Measurements from ENCODE around the gene PLXNB1.

The PLXNB1 gene

GRCh38 chr3:48432411-48433371 is 2.8 kb upstream of the PLXNB1 start:
- DNase-seq = no peak

- DNase-seq = no peak
Measured at GRCh38 chr3:48431224-48432029, 1.5 kb upstream of the PLXNB1 start.

DNA sequence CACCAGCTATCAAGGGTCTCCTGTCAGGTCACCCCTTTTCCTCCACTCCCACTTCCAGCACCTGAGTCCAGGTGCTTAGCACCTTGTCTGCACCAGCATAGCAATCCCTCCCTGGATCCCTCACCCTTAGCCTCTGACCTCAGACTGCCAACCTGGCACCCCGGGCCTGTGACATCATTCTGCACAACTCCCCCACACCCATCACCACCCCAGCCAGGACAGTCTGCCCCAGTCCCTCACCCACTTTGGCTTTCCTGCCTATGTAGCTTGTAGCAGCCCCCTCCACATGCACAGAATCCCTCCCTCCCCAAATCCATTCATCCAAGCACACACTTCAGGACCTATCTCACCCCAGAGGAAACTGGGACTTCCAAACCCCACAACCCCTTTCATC is 819 bp upstream of the PLXNB1 start:
- no peak for DNase-seq

GRCh38 chr3:48429317-48429959 is 448 bp downstream of the PLXNB1 start:
- no peak for DNase-seq

GRCh38 chr3:48428572-48429316 is 1.1 kb downstream of the PLXNB1 start:
- DNase-seq = no peak

DNA sequence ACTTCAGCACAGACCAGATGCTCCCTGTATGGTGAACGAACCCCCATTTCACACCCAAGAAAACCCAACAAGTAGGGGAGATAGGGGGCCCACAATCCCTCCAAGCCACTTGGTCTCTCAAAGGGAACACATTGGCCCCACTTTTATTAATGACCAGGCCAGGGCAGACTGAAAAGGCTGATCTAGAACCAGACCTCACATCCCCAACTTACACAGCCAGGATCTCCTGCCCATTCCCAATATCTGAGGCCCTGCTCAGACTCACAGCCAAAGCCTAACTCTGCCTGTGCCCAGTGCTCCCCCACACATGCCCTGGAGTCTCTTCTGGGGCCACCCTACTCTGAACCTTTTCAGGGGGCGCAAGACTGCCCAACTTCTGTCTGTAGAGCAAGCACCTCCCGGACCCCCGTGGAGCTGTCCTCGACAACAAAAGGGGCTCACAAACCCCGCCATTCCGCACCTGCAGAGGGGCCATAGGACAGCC is 1.8 kb downstream of the PLXNB1 start:
- no peak for DNase-seq

- no peak for DNase-seq
Measured at GRCh38 chr3:48427630-48427962, 2.3 kb downstream of the PLXNB1 start.

- no peak for DNase-seq
Measured at GRCh38 chr3:48426944-48427629, 2.8 kb downstream of the PLXNB1 start.

- DNase-seq = no peak
Measured at GRCh38 chr3:48426401-48426909, 3.4 kb downstream of the PLXNB1 start.

- no peak for DNase-seq
Measured at GRCh38 chr3:48425281-48425812, 4.5 kb downstream of the PLXNB1 start.

DNA sequence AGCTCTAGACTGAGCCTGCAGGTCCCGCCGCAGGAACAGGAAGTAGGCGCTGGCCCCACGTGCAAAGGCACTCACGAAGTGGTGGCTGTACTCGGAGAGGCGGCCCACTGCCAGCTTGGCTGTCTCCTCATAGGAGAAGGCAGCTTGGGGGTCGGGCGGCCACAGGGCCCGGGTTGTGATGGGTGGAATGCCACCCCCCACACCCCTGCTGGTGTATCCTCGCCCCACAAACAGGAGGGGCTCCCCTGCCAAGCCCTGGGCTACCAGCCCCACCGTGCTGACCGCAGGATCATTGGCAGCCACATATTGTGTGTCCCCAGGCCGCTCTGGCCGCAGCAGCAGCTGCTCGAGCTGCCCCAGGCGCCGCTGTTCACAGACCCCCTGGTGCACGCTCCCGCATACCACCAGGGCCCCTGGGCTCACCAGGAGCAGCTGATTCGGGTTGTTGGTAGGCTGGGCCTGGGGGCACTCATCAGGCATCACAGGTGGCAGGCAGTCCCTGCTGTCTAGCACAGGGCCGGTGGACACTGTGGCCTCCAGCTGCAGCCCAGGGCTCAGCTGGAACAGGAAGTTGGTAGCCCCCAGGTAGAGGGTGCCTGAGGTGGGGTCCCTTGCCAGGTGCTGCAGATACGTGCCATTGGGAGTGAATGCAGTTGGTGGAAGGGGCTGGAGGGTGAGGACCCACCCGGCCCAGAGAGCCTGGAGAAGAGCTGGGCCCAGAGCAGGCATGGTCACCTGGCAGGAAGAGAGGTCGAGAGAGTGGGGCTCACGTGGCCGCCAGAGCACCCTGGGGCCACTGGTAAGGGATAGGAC is 5.8 kb downstream of the PLXNB1 start:
- DNase-seq = no peak

DNA sequence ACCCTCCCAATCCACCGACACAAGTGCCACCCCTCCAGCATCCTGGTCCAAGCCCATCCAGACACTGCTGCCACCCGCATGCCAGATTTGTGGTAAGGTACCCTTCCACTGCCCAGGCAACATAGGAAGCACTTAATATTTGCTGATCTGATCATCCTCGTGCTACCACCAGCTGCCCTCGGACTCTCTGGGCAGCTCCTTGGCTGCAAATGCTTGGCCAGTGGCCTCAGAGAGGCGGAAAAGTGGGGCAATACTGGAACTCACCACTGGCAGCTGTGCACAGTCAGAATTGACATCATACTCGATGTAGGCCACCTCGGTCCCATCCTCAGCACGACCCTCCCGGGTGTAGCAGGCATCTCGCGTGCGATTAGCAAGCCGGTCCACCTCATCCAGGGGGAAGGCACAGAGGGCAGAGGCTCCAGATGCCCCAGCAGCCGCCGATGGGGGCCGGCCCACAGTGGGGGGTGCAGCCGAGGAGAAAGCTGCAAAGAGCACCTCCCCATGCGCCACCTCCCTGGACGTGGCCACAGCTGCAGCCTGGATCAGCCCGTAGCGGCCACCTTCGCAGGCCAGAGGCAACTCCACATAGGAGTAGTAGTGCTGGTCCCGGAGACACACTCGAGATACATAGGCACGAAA is 6.5 kb downstream of the PLXNB1 start:
- DNase-seq = no peak

GRCh38 chr3:48422681-48423080 is 7.2 kb downstream of the PLXNB1 start:
- DNase-seq = no peak

- no peak for DNase-seq
Measured at GRCh38 chr3:48422272-48422671, 7.6 kb downstream of the PLXNB1 start.

- no peak for DNase-seq
Measured at GRCh38 chr3:48420561-48420960, 9.3 kb downstream of the PLXNB1 start.

GRCh38 chr3:48419597-48419996 is 10.3 kb downstream of the PLXNB1 start:
- no peak for DNase-seq

GRCh38 chr3:48419149-48419548 is 10.7 kb downstream of the PLXNB1 start:
- no peak for DNase-seq

GRCh38 chr3:48418651-48419050 is 11.2 kb downstream of the PLXNB1 start:
- DNase-seq = no peak

- no peak for DNase-seq
Measured at GRCh38 chr3:48418140-48418539, 11.7 kb downstream of the PLXNB1 start.

DNA sequence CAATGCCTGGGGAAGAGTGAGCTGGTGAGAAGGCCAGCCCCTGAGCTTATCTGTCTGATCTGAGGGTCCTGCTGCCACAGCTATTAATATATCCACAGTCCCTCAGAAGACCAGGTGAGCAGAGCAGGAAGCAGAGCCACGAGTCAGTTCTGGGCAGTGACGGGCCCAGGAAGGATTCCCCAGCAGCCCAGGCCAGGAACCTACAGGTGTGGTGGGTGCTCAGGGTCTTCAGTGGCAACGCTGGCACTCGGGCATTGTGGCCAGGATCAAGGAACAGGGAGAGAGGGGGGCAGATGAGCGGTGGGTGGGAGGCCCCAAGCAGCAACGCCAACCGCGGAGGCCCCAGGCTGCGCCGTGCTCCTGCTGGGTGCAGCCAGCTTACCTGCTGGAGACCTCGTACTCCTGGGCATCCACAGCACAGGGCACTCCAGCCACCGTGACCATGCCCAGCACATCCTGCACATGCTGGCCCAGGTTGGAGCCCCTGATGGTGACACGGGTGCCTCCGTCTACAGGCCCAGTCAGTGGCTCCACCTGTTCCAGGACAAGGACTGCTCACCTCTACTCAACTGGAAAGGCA is 12.3 kb downstream of the PLXNB1 start:
- DNase-seq = no peak
